ENCODE data around the gene OGFOD1. TPM values are rescaled to one million over a fixed set of nuclear protein-coding genes. Genes with fewer than 3 reads are reported as not detected.
"Not testable (repeated sequence)": the region's sequence is repeated elsewhere in the genome, so short reads cannot be mapped to it uniquely, and the experiment has no call there.

The OGFOD1 gene
- total and polyA plus RNA-seq, 2 donors (not counting 3 experiments of a cell fraction or from before 2014, with no cell fraction given), result 26.6 to 54.8 TPM

DNA sequence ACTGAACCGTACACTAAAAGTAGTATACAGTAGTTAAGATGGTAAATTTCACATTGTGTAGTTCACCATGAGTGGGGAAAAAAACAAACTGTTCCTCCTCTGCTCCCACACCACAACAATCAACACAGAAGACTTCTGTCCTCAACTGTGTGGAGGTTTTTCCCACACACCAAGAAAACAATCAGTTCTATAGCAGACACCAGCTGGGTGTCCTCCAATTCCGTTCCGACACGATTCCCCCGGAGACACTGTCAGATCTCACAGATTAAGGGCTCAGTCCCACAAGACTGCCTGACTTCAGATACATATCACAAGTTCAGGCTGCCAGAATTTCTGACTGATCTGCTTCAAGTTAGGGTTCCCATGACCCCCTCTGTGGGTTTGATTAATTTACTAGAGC is 36.7 kb downstream of the OGFOD1 start:
- H3K79me2 ChIP-seq (ENCODE audit: control insufficient read depth, insufficient read depth, low read length), result no peaks in the 10 kb centered on the region
- H4K20me1 ChIP-seq (replicated peaks; ENCODE audit: control insufficient read depth, extremely low read depth, insufficient read depth, low read length), result no peaks in the 10 kb centered on the region
- FAIRE-seq (no peak), DNase-seq (ENCODE audit: low read depth, low spot score) (no peak)
- intact Hi-C loops (cut with micrococcal nuclease) (no loop called here), dilution Hi-C loops (cut with MboI; ENCODE audit: extremely low pct_ligation_motif_present, low sequenced_read_pairs) (no loop called here)
- ChIA-PET CTCF (no interaction called here), POLR2A (no interaction called here)
- no peaks in the 10 kb centered on the region for H3K27me3 ChIP-seq (ENCODE audit: control insufficient read depth in 2 of 2, insufficient read depth in 2 of 2, low read length in 2 of 2)
- no peak overlapping the region for H3K27ac ChIP-seq (ENCODE audit: insufficient read depth, low read depth, low read length)
- H3K36me3 ChIP-seq (ENCODE audit: control insufficient read depth in 2 of 2, extremely low read depth in 1 of 2, insufficient read depth in 2 of 2, low read length in 2 of 2), result peaks cover 0 to 3% of the 10 kb centered on the region in 2 experiments
- H3K9ac ChIP-seq (replicated peaks; ENCODE audit: extremely low read depth, insufficient read depth, low read length), result no peak overlapping the region
- H3K4me1 ChIP-seq (ENCODE audit: control insufficient read depth, extremely low read depth, insufficient read depth, low read length), result no peaks in the 10 kb centered on the region
- no peaks in the 10 kb centered on the region for H3K9me1 ChIP-seq (replicated peaks; ENCODE audit: control insufficient read depth, extremely low read depth, insufficient read depth, low read length)
- no TSS peak for BruUV-seq (replicated peaks)
- H3K9me3 ChIP-seq (replicated peaks; ENCODE audit: control insufficient read depth, insufficient read depth, low read length), result no peaks in the 10 kb centered on the region
- no peak overlapping the region for H3K4me2 ChIP-seq (ENCODE audit: insufficient read depth, low read length)
- TF ChIP-seq MYC (IDR thresholded peaks at IDR 0.05; ENCODE audit: low read depth, low read length) (no peak), EZH2 (IDR thresholded peaks at IDR 0.05; ENCODE audit: borderline replicate concordance, low read depth, low read length, severe bottlenecking) (no peak), JUN (IDR thresholded peaks at IDR 0.05; ENCODE audit: borderline replicate concordance, insufficient read depth, insufficient read length, low read depth) (no peak), POLR2A (IDR thresholded peaks at IDR 0.05; ENCODE audit: low read depth, low read length) (no peak), POLR2AphosphoS5 (IDR thresholded peaks at IDR 0.05; ENCODE audit: insufficient read depth, low read depth, low read length) (no peak), FOS (IDR thresholded peaks at IDR 0.05; ENCODE audit: borderline replicate concordance, insufficient read depth, low read length) (no peak), GATA2 (IDR thresholded peaks at IDR 0.05; ENCODE audit: insufficient read depth, insufficient read length, low read depth, low read length) (no peak), CTCF (IDR thresholded peaks at IDR 0.05; ENCODE audit: extremely low read depth in 1 of 2, insufficient read depth in 1 of 2, low read depth in 1 of 2, low read length in 2 of 2) (no peak), MAX (IDR thresholded peaks at IDR 0.05; ENCODE audit: insufficient read depth, insufficient read length) (no peak)
- H2AFZ ChIP-seq (ENCODE audit: low read depth, low read length), result no peak overlapping the region
- no peak overlapping the region for H3K4me3 ChIP-seq (replicated peaks in 1 of 3; ENCODE audit: insufficient read depth in 1 of 3, low read depth in 1 of 3, low read length in 3 of 3)

DNA sequence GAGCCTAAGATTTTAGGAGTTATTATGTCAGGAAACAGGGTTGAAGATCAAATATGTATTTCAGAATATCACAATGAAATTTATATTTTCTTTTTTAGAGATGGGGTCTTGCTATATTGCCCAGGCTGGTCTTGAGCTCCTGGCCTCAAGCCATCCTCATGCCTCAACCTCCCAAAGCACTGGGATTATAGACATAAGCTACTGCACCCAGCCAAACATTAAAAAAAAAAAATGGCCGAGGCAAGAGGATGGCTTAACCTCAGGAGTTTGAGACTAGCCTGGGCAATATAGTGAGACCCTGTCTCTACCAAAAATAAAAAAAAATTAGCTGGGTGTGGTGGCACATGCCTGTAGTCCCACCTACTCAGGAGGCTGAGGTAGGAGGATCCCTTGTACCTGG is 37.5 kb downstream of the OGFOD1 start:
- dilution Hi-C loops (cut with MboI; ENCODE audit: extremely low pct_ligation_motif_present, low sequenced_read_pairs); H3K9me1 ChIP-seq (replicated peaks; ENCODE audit: control insufficient read depth, extremely low read depth, insufficient read depth, low read length); H3K27ac ChIP-seq (ENCODE audit: insufficient read depth, low read depth, low read length); intact Hi-C loops (cut with micrococcal nuclease); H3K4me2 ChIP-seq (ENCODE audit: insufficient read depth, low read length); DNase-seq (ENCODE audit: low read depth, low spot score); H2AFZ ChIP-seq (ENCODE audit: low read depth, low read length); H3K79me2 ChIP-seq (ENCODE audit: control insufficient read depth, insufficient read depth, low read length); H3K27me3 ChIP-seq (ENCODE audit: control insufficient read depth in 2 of 2, insufficient read depth in 2 of 2, low read length in 2 of 2); H3K9me3 ChIP-seq (replicated peaks; ENCODE audit: control insufficient read depth, insufficient read depth, low read length); BruUV-seq (replicated peaks); H3K4me3 ChIP-seq (replicated peaks in 1 of 3; ENCODE audit: insufficient read depth in 1 of 3, low read depth in 1 of 3, low read length in 3 of 3); H3K36me3 ChIP-seq (ENCODE audit: control insufficient read depth in 2 of 2, extremely low read depth in 1 of 2, insufficient read depth in 2 of 2, low read length in 2 of 2); CTCF ChIA-PET; POLR2A ChIA-PET; H3K4me1 ChIP-seq (ENCODE audit: control insufficient read depth, extremely low read depth, insufficient read depth, low read length); H4K20me1 ChIP-seq (replicated peaks; ENCODE audit: control insufficient read depth, extremely low read depth, insufficient read depth, low read length); FAIRE-seq; H3K9ac ChIP-seq (replicated peaks; ENCODE audit: extremely low read depth, insufficient read depth, low read length): not testable (repeated sequence)

Data from endothelial cell of umbilical vein (primary cell).